Stimulated activated CD4-positive, alpha-beta T cell treated with anti-CD3 and anti-CD28 coated beads, Interleukin-2, amount 100 ng/mL, for 4 hours (primary cell): ENCODE data around the gene CABLES2.
"Not testable (repeated sequence)": the region's sequence is repeated elsewhere in the genome, so short reads cannot be mapped to it uniquely, and the experiment has no call there.

ENCODE experiments used
- DNase-seq: peaks from one replicate; pipeline ENCODE4 v3.0.0-alpha.2; 2020; ENCODE audit warnings: low read depth

Gene CABLES2

GRCh38 chr20:62390317-62391164, 16.5 kb downstream of the CABLES2 start:
- DNase-seq = no peak

DNA sequence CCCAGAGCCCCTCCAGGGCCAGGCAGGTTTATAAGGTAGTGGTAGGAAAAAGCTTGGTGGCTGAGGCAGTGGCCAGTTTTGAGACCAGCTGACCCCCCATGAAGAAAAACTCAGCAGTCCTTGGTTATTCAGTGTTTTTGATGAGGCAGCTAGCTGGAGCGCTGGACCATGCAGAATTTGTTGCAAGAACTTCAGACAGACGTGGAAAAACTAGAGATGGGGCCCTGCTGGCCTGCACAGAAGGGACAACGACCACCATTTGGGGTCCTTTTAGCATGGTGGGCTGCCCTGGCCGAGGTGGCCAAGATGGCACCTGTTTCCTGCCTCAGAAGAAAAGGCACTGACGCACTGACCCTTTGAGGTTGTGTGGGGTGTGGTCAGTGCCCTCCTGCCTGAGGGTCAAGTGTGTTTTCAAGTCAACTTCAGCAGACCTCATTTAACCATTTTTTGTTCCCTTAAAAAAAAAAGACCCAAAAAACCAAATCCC, 17.4 kb downstream of the CABLES2 start:
- DNase-seq = no peak

DNA sequence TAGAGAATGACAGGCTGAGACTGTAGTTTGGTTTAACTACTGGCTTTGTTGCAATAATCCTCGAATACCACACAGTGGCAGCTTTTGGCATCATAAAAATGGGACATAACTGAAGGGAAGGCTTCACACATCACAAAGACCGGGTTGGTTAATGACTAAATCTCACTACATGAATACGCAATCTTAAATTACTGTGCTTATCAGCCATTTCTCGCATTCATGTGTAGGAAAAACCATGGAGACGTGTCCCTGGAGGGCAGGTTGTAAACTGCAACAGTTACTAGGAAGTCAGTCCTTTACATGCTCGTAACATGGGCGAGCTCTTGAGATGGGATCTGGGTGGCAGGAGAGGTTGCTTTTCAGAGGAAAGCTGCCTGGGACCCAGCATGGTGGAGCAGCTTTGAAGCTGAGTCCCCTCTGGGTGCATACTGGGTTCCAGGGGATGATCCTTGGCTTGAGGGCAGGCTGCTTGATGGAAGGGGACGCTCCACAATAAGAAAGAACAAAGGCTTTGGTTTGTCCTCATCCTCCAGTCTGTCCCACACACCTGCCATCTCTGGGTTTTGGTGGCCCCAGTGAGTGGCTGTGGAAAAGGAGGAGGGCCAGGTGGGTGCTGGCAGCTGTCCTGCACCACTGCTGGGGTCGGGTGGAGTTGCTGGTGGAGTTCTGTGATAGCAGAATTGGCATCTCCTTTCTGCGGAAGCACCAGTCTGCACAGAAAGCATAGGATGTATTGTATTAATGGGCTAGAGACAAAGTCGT, 18.1 kb downstream of the CABLES2 start:
- DNase-seq = no peak

DNA sequence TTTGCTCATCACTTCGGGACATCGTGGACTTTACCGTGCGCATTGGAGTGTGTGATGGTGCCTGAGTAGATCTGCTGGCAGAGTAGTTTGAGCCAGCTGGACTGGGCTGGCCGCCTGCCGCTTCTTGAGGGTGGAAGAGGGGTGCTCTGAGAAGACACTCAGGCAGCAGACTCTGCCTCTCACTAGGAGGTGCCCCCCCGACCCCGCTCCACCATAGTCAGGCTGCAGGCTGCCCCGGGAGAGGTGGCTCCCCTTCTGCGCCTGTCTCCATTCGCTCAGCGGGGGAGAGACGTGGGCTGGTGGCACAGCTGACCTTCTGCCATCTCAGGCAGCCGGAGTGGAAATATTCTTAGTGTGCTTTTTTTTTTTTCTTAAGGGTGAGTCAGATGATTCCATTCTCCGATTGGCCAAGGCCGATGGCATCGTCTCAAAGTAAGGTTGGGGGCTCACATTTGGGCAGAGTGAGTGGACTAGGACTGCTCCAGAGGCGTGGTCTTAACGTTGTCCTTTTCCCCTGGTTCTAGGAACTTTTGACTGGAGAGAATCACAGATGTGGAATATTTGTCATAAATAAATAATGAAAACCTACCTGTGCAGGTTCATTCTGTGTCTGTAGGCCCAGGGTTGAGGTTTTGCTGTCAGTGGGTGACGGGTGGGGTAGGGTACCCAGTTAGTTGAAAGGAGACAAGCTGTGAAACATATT, 19.0 kb downstream of the CABLES2 start:
- DNase-seq = no peak

- DNase-seq = no peak
Measured at GRCh38 chr20:62387219-62387913, 19.7 kb downstream of the CABLES2 start.

DNA sequence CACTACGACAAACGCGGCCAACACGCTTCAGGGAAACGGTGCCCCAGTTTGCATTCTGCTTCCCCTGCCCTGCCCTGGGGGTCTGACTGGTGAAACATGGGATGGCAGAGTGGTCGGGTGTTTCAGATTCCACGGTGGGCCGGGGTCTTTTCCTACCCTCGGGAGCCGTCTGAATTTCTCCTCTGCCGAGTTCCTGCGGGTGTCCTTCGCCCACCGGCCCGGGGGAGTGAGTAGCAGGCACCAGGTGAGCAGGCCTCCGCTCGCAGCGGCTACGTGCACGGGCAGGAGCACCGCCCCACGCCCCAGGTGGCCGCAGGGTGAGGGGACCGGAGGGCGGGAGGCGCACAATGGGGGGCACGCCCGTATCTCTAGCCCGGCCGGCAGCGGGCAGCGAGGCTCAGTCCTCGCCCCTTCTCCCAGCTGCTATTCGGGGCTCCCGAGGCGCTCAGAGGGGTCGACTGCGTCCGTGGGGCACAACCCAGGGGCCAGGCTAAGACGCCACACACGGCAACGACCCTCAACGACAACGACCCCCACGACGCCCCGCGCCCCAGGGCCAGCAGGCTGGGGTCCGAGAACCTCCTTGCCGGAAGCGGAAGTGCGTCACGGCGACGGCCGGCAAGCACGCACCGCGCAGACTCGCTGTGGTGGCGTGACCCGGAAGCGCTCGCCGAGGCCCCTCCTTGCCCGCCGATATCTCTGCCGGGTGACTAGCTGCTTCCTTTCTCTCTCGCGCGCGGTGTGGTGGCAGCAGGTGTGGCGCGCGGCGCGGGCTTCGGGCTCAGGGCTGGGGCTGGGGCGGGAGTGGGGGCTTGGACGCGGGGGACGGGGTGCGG, 20.5 kb downstream of the CABLES2 start, which contains the start of gene RPS21:
TSS of gene RPS21 (plus strand) at position 721 of the 836 bp plus-strand sequence. CDS start 236 bp downstream, outside the sequence.
- DNase-seq = peak; percentile 92

GRCh38 chr20:62382306-62383198, 24.5 kb downstream of the CABLES2 start:
- DNase-seq = peak; percentile 72

DNA sequence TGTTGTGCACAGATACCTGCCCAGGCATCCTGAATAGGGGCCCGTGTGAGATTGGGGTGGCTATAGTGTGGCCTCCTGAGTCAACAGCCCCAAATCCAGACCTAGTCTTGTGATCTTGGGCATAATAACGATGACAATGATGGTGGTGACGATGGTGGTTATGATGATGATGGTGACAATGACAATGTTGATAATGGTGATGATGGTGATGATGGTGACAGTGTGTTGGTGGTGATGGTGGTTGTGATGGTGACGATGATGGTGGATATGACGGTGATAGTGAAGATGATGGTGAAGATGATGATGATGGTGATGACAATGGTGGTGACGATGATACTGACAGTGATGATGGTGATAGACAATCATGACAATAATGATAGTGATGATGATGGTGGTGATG, 25.2 kb downstream of the CABLES2 start:
- no peak for DNase-seq

DNA sequence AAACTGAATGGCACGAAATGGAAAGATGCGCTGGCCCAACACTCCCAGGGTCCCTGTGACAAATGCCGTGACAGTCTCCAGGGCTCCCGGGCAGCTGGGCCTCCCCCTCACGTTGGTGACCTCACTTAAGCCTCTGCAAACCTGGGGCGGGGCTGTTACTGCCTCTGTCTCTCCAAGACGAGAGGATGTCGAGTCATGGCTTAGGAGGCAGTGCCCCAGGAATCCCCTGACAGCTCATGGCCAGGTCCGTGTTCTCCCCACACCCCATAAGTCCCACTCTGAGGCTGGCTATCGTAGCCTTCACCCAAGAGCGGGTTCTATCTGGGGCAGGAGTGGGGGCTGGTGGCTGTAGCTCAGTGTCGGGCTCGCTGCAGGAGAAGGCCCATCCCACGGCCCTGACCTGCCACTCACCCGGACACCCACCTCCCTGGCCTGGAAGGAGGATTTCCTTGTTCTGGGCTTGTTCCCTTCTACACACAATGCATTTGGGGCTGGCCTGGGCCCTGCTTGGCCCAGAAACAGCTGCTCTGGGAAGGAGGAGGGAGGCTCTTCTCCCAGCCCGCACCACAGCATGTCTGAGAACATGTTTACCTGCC, 25.8 kb downstream of the CABLES2 start:
- DNase-seq = no peak

DNA sequence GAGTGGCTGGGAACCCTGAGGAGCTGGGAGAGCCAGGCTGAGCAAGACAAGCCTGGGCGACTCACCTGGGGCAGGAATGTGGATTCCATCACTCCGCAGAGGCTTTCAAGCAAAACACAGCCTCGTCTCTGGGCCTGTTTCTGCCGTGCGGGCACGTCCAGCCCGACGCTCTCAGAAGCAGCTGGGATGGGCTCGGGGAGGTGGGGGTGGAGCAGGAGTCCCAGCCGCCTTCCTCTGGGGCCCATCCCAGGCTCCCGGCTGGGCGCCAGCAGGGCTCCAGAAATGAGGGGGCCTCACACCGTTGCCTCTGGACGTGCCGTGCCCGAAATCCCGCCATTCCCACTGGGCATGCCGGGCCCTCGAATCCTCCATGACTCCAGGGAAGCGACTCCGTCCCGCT, 28.9 kb downstream of the CABLES2 start:
- no peak for DNase-seq

GRCh38 chr20:62377615-62378178, 29.4 kb downstream of the CABLES2 start:
- no peak for DNase-seq

GRCh38 chr20:62377064-62377461, 30.0 kb downstream of the CABLES2 start:
- DNase-seq = no peak

DNA sequence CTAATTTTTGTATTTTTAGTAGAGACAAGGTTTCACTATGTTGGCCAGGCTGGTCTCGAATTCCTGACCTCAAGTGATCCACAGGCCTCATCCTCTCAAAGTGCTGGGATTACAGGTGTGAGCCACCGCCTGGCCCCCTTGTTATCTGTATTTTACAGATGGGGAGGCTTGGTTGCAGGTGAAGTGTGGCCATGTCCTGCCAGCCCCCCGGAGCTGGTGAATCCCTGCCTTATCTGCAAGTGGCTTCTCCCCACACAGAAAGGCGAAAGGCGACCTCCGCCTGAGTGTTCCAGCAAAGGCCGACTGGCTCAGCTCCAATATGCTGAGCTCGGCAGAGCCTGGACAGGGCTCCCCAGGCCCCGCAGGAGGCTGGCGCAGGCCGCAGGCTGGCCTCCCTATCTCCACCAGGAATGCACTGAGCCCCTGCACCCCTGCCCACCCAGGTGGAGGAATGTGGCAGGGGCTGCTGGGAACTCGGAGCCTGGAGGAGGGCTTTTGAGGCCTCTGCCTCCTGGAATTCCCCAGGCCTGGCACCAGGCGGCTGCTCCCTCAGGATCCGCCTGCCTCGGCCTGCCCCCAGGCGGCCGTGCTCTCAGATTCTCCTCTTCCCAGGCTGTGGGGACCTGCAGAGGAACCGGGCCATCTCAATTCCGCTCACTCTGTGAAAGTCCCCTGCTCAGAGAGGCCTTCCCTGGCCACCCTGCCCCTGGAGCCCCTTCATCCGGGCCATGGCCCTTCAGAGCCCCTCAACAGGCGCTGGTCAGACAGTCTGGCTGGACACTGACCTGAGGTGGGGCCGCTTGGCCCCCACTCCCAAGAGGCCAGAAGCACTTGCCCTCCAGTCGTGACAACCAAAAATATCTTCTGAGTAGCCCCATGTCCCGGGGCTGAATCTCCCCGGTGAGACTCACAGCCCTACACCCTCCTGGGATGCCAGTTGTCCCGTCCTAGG, 30.7 kb downstream of the CABLES2 start:
- no peak for DNase-seq

DNA sequence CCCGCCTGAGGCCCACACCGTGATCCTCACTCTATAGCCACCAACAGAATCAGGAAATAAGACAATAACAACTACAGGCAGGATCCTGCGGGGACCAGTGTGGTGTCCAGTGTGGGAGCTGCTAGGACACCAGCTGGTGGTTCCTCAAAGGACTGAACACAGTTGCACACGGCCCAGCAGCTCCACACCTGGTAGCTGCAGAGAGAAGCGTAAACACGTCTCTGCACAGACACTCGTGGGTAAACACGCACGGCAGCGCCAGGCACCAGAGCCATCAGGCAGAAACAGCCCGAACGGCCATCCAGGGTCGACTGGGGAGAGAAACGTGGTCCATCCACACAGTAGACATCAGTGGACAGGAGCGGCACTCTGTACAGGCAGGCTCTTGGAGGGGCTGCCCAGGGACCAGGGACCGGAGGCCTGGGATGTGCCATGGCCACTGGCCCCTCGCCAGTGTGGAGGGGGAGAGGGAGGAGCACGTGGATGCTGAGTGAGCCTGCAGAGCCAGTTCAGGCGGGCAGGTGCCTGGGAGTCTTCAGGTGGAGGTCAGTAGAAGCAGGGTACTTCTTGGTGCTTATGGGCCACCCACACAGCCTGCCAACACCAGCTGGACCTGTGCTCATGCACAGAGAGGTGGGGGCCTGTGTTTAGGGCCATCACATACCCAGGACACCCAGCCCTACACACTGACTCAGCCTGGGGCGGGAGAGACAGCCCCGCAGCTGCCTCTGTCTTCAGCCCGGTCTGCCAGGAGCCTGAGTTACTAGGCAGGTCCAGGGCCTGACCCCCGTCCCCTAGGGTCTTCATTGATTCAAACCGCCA, 32.5 kb downstream of the CABLES2 start:
- DNase-seq = no peak

DNA sequence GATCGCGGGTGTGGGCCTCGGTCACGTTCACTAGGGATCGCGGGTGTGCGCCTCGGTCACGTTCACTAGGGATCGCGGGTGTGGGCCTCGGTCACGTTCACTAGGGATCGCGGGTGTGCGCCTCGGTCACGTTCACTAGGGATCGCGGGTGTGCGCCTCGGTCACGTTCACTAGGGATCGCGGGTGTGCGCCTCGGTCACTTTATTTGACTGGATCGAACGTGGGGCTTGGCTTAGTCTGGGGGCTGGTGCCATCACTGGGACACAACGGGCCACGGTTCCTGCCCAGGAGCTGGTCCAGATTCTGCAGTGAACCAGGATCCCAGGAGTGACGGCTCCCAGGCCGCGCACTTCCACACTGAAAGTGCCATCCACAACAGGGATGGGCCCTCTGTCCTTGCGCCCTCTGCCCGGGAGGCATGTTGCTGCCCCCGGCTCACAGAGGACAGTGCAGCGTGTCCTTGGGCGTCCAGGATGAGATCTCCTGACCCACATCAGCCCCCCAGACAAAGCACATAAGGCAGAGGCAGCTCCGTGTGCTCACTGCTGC, 33.4 kb downstream of the CABLES2 start:
- DNase-seq = not testable (repeated sequence)
